Fibroblast of pulmonary artery (primary cell): ENCODE measurements around the gene CENPL.
"Not testable (repeated sequence)": the region's sequence is repeated elsewhere in the genome, so short reads cannot be mapped to it uniquely, and the experiment has no call there.

Source experiments
- DNase-seq: peaks from one replicate; pipeline ENCODE4 v3.0.0-alpha.2; 2010; ENCODE audit warnings: low read depth
- H3K4me3 ChIP-seq: replicated peaks from 2 replicates; pipeline ENCODE4 v1.5.1; 2011; ENCODE audit warnings: low read depth, mild to moderate bottlenecking, control low read depth, low read length, moderate library complexity
- TF ChIP-seq, protein P1 (sequence below): IDR thresholded peaks from 2 replicates; pipeline ENCODE4 v1.5.1; 2011; ENCODE audit warnings: mild to moderate bottlenecking, control low read depth, low read length, inconsistent platforms; ENCODE audit errors: missing control alignments

The CENPL gene

DNA sequence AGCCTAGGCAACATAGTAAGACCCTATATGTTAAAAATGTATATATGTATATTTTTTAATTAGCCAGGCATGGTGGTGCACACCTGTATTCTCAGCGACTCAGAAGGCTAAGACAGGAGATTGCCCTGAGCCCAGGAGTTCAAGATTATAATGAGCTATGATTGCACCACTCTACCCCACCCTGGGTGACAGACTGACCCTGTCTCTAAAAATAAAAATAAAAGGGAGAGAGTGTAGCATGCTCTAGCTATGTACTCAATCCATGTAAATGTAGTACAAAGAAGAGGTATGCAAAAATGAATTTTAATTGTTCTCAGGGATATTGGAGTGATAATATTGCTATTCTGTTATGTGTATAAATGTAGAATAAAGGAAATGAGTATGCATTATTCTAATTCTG is 53.1 kb downstream of the CENPL start:
- DNase-seq, result no peak
- H3K4me3 ChIP-seq, result no peak overlapping the region
- TF ChIP-seq, protein P1, sequence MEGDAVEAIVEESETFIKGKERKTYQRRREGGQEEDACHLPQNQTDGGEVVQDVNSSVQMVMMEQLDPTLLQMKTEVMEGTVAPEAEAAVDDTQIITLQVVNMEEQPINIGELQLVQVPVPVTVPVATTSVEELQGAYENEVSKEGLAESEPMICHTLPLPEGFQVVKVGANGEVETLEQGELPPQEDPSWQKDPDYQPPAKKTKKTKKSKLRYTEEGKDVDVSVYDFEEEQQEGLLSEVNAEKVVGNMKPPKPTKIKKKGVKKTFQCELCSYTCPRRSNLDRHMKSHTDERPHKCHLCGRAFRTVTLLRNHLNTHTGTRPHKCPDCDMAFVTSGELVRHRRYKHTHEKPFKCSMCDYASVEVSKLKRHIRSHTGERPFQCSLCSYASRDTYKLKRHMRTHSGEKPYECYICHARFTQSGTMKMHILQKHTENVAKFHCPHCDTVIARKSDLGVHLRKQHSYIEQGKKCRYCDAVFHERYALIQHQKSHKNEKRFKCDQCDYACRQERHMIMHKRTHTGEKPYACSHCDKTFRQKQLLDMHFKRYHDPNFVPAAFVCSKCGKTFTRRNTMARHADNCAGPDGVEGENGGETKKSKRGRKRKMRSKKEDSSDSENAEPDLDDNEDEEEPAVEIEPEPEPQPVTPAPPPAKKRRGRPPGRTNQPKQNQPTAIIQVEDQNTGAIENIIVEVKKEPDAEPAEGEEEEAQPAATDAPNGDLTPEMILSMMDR, result no peak

DNA sequence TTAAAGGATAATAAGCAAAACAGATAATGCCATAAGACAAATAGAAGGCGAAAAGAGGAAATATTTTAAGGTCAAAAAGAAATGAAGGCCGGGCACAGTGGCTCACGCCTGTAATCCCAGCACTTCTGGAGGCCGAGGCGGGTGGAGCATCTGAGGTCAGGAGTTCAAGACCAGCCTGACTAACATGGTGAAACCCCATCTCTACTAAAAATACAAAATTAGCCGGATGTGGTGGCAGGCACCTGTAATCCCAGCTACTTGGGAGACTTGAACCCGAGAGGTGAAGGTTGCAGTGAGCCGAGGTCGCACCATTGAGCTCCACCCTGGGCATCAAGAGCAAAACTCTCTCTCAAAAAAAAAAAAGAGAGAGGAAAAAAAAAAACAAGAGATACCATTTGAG is 54.4 kb downstream of the CENPL start:
- DNase-seq, result not testable (repeated sequence)

DNA sequence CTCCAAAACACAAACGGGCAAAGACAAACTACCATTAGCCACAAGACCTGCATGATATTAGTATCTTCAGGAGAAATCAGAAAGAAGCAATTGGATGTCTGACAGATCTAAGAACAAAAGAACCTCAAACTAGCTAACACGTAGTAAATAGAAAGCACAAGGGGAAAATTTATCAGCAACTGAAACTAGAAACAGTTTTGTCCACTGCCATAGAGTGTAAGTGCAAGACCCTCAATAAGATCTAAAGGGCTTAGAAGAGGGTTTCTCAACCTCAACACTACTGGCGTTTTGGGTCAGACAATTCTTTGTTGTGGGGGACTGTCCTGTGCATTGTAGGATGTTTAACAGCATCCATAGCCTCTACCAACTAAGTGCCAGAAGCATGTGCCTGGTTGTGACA is 55.9 kb downstream of the CENPL start:
- no peak overlapping the region for H3K4me3 ChIP-seq
- no peak for DNase-seq
- TF ChIP-seq, protein P1, result no peak

More for the DNA sequence above, 54.4 kb downstream of the CENPL start:
- not testable (repeated sequence) for H3K4me3 ChIP-seq

DNA sequence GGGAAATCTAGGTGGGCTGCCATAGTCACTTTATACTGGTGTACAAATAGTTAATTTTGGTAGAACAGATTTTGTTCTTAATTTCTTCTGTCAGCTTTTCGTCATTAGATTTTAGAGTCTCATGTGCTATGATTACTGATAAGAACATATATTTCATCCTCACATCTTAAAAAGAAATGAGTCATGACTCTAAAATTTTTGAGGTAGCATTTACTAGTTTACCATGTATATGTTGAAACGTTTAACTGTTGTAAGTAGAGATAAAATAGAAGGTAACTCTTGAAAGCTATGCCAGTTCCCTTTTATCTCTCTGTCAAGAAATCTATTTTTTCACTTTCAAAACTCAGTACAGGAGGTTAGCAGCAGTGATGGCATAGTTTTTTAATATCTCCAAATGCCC is 56.5 kb downstream of the CENPL start:
- DNase-seq, result no peak
- no peak overlapping the region for H3K4me3 ChIP-seq
- TF ChIP-seq, protein P1, result no peak

DNA sequence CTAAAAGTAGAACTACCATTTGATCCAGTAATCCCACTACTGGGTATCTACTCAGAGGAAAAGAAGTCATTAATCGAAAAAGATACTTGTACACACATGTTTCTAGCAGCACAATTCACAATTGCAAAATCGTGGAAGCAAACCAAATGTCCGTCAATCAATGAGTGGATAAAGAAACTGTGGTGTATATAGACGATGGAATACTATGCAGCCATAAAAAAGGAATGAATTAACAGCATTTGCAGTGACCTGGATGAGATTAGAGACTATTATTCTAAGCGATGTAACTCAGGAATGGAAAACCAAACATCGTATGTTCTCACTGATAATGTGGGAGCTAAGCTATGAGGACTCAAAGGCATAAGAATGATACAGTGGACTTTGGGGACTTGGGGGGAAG is 60.4 kb downstream of the CENPL start:
- not testable (repeated sequence) for DNase-seq

DNA sequence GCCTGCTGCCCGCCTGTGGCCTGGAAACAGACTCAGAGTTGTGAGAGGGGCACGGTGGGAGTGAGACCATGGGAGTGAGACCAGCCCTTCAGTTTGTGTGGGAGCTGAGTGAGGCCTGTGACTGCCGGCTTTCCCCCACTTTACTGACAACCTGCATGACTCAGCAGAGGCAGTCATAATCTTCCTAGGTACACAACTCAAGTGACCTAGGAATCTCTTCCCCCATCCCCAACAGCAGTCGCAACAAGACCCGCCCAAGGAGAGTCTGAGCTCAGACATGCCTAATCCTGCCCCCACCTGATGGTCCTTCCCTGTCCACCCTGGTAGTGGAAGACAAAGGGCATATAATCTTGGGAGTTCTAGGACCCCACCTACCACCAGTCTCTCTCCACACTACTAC is 65.7 kb downstream of the CENPL start:
- TF ChIP-seq, protein P1, result no peak
- H3K4me3 ChIP-seq, result no peak overlapping the region
- no peak for DNase-seq

More for the DNA sequence above, 60.4 kb downstream of the CENPL start:
- not testable (repeated sequence) for H3K4me3 ChIP-seq

DNA sequence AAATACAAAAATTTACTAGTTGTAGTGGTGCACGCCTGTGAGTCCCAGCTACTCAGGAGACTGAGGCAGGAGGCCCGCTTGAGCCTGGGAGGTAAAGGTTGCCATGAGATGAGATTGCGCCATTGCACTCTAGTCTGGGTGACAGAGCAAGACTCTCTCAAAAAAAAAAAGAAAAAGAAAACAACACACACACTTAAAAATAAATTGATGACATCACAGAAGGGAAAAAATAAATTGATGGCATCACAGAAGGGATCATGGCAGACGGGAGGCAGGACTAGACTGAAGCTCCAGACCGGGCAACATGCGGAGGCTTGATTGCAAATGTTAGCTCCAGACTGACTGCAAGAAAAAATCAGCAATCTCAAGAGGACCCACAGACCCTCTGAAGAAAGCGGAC is 66.6 kb downstream of the CENPL start:
- TF ChIP-seq, protein P1, result no peak
- no peak overlapping the region for H3K4me3 ChIP-seq
- no peak for DNase-seq

DNA sequence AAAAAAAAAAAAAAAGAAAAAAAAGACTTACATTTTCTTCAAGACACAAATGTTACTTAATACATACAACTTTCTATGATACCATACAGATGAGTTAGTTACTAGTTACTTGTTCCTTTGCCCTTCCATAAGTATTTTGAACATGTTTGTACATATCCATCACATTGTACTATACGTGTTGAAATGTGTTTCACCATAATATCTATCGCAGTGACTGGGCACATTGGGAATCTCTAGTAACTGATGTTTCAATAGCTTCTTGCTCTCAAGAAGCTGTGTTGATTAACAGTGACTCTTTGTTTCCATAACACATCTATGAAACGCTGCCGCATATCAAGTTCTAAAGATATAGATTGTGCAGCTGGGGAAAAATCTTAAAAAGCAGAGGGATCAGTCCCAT is 67.0 kb downstream of the CENPL start:
- no peak overlapping the region for H3K4me3 ChIP-seq
- TF ChIP-seq, protein P1, result no peak
- DNase-seq, result no peak
